NCI-H2081 (cell line): ENCODE data around the gene APELA.
A peak's percentile ranks its signal among the peaks of the same experiment; 100 is the strongest.
"Not testable (repeated sequence)": the region's sequence is repeated elsewhere in the genome, so short reads cannot be mapped to it uniquely, and the experiment has no call there.

Source experiments
- DNase-seq, 2 experiments: peaks; one replicate each; lab custom pipeline; 2025; lab: John Stamatoyannopoulos, UW

APELA gene

GRCh38 chr4:164876700-164877324 lies at the start of gene APELA:
Gene APELA, plus strand, starts transcription at chr4:164877178. Its CDS starts 154 bp downstream, at chr4:164877332.
- DNase-seq, result peak in 1 of 2 experiments; percentile 1

DNA sequence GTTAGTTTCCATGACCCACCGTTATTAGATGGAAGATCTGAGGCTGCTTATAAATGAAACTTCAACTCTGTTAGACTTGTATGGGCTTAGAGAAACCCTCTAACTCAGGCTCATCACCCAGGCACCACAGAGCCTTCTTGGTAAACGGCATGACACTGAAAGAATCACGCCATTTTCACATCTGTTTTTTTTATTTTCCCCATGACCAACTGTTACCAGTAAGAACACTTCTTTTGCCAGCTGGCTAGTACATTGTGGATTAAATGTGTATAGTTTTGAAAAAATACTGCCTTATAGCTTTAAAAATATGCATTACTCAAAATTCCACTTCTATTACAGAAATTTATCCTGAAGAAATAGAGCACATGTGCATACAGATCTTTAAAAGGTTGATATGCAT lies 48.0 kb upstream of the APELA start:
- DNase-seq, result no peak

GRCh38 chr4:164846566-164846965 lies 30.4 kb upstream of the APELA start:
- DNase-seq, result peak; percentile 20 to 86

- DNase-seq, result no peak
Observed at GRCh38 chr4:164847016-164847415, 30.0 kb upstream of the APELA start.

DNA sequence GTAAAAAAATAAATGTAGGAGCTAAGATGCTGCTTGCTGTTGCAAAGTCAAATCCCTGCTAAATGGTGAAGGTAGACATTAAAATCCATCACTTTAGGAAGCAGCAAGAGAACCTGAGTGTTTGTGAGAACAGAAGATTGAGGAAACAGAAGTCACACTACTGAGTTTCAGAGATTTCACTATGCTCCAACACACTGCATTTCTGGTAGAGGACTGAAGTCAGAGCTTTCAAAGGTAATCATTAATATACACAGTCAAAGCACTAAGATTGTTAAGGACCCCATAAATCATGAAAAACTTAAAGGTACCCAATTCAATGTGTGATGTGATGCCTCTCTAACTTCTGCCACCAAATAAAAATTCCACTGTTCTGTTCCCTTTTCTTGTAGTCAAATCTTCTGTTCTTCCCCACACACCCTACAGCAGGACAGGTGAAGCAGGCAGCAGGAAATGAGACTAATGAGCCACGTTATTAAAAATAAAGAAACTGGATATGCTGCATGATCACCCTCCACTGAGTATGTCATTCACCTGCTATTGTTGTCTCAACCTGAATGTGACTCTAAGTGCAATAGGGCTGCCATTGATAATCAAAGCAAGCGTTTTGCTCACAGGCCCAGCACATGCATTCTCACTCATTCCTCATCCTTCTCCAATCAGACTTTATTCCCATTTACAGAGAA lies 28.9 kb upstream of the APELA start:
- peak in 1 of 2 experiments; percentile 55 for DNase-seq

GRCh38 chr4:164856396-164856795 lies 20.6 kb upstream of the APELA start:
- no peak for DNase-seq

DNA sequence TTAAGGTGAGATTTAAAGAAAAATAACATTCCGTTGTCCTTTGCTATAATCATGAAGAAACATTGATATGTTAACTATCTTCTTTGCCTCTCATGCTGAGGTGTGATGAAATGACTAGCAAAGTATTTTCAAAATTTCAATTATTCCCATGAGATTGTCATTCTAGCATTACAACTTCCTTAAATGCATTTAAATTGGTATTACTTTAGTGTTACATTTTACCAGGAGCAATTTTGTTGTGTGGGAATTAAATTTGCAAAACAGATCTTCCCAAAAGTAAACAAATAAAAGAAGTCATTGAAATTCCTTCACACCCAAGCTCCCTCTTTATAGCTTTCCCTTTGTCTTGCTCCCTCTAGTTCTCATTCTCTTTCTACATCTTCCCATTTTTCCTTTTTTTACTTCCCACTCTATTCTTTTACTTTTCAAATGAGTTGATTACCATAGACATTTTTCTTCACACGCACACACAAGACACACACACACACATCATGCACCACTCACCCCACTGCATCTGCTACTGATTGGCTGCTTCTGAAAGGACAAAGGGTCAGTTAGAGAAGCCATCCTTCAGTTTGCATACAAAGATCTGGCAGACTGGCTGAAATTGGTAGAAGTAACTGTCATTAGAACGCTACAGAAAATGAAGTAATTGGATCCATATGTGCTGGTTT lies 10.0 kb upstream of the APELA start:
- DNase-seq, result no peak

- no peak for DNase-seq
Observed at GRCh38 chr4:164871673-164872072, 5.3 kb upstream of the APELA start.

DNA sequence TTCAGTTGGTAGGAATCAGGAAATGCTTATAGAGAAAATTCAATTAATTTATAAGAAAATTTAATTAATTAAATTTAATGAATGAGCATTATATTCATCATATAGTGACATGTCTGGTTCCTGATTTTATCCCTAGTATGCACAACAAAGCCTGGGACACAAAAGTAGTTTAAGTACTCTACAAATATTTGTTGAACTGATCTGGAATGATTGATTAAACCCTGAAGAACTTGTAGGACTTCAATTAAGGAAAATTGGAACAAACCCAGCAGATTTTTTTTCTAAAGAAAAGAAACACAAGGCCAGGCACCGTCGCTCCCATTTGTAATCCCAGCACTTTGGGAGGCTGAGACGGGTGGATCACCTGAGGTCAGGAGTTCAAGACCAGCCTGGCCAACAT lies 4.5 kb upstream of the APELA start:
- DNase-seq, result no peak

GRCh38 chr4:164874789-164875188 lies 2.2 kb upstream of the APELA start:
- no peak for DNase-seq

- no peak for DNase-seq
Observed at GRCh38 chr4:164880489-164881262, 3.7 kb downstream of the APELA start.

DNA sequence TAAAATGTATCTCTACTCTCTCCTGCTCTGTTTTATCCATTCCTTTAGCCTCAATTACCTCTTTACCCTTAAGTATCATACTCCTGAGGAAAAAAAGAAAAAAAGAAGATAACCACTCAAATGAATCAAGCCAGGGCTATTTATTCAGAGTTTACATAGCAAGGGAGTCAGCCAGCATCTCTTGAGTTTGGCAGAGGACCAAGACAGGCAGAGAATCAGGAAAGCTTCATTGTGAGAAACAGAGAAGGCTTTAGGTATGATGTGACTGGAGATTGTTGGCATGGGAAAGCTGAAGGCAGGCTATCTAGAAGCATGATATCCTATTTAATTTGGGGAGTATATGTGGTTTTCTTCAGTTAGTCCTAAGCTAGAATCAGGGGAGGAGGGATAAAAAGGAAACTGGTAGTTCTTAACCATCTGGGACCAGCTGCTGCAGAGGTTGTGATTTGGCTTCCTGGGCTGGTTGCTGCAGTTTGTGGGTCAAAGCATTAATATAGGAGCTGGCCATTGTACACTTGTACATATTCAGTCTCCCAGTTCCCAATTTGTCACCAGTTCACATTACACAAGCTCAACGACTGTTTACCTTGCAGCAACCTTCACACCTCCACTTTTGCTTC lies 11.2 kb downstream of the APELA start:
- peak in 1 of 2 experiments; percentile 11 for DNase-seq

- no peak for DNase-seq
Observed at GRCh38 chr4:164890691-164891090, 13.7 kb downstream of the APELA start.

GRCh38 chr4:164892018-164892417 lies 15.0 kb downstream of the APELA start:
- no peak for DNase-seq

DNA sequence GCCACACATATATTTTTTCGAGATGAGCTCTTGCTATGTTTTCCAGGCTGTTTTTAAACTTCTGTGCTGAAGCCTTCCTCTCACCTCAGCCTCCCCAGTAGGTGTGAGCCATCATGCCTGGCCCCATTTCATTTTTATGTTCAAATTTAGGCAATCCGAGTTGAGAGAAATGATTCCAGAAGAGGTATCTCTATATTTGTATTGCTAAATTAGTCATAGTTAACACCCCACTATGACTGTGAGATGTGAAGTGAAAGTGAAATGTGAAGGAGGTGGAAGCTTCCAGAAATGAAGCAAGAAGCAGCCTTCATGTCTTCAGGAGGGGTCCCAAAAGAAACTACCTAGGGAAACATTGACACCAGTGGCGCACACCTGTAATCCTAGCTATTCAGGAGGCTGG lies 17.7 kb downstream of the APELA start:
- no peak for DNase-seq

DNA sequence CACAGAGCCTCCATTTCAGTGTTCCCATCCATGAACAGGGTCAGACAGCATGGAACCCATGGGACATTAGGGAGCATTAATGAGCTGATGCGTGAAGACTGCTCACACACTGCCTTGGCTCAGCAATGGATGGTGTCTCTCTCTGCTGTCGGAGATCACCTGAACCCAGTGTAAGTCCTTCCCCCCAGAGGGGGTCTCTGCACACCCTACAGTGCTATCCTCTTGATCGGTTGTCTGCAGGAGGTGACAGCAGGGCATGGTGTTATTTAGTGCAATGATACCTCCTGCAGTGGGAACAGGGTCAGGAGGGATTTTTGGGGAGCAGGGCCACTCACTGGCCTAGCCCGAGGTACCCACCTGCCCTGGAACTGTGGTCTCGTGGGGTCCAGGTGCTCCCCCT lies 25.6 kb downstream of the APELA start:
- no peak for DNase-seq

GRCh38 chr4:164904336-164904735 lies 27.4 kb downstream of the APELA start:
- no peak for DNase-seq

- DNase-seq, result no peak
Observed at GRCh38 chr4:164904941-164905340, 28.0 kb downstream of the APELA start.

DNA sequence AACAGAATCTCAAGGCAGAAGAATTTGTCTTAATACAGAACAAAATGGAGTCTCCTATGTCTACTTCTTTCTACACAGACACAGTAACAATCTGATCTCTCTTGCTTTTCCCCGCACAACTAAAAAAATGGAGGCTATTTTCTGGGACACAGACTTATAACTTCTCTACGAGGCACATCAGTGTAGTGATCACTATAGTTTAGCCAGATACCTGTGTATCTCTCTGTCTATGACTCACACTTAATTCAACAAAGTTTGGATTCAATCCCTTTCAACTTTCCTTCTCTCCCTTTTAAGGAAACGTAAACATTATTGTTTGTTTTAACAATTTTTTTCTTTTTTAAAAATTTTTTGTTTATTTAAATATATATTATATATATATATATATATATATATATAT lies 29.4 kb downstream of the APELA start:
- no peak for DNase-seq

GRCh38 chr4:164913506-164913905 lies 36.5 kb downstream of the APELA start:
- DNase-seq, result not testable (repeated sequence)

DNA sequence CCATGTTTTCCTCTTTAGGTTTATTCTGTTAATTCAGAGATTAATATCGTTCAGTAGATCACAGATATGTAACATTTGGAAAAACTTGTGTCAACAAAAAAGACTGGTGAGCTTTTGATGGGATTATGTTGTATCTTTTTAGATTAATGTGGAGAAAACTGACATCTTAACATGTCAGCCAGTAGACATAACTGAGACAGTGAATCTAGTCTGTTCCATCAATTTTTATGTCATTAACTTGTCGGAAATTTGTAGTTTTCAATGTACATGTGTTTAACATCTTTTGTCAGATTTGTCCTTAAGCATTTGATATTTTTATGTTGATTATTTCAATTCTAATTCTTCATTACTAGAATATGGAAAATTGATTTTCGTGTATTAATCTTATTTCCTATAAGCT lies 42.0 kb downstream of the APELA start:
- no peak for DNase-seq

GRCh38 chr4:164924670-164925238 lies 47.8 kb downstream of the APELA start:
- DNase-seq, result no peak
